WTC11 (cell line): ENCODE results near the gene ATP6V0D1. TPM values are rescaled to one million over a fixed set of nuclear protein-coding genes. Genes with fewer than 3 reads are reported as not detected.

Experiments used
- ATAC-seq: fragments of 200-7000 bp; cut with Tn5 transposase; 2 replicates; pipeline ENCODE4 v1.10.0; 2021; ENCODE audit warnings: mild to moderate bottlenecking, moderate library complexity
- CTCF ChIA-PET: fragments of 300-600 bp; sonication (Branson Sonifier 250); formaldehyde crosslinking; loops from one replicate; lab custom pipeline; 2021; ENCODE audit warnings: antibody characterized with exemption; lab: Charles Lee
- POLR2A ChIA-PET: fragments of 350-600 bp; sonication (Branson Sonifier 250); formaldehyde crosslinking; loops from one replicate; lab custom pipeline; 2021; ENCODE audit warnings: antibody characterized with exemption; lab: Charles Lee
- DNase-seq: peaks from one replicate; pipeline ENCODE4 v3.0.0; 2021; ENCODE audit warnings: low spot score
- H3K27ac Mint-ChIP-seq: 2 replicates; pipeline ENCODE4 v1.8.0; 2021; ENCODE audit warnings: mixed read lengths
- H3K27me3 Mint-ChIP-seq: 2 replicates; pipeline ENCODE4 v1.8.0; 2021; ENCODE audit warnings: low read depth, mild to moderate bottlenecking, moderate library complexity, mixed read lengths
- H3K36me3 Mint-ChIP-seq: 2 replicates; pipeline ENCODE4 v1.8.0; 2021; ENCODE audit warnings: mixed read lengths
- H3K4me1 Mint-ChIP-seq: 2 replicates; pipeline ENCODE4 v1.8.0; 2022; ENCODE audit warnings: mixed read lengths
- H3K4me3 Mint-ChIP-seq: 2 replicates; pipeline ENCODE4 v1.8.0; 2021; ENCODE audit warnings: mild to moderate bottlenecking, moderate library complexity, mixed read lengths
- H3K9me3 Mint-ChIP-seq: 2 replicates; pipeline ENCODE4 v1.8.0; 2021; ENCODE audit warnings: mixed read lengths
- ATF1 ChIP-seq: sonication (generic); formaldehyde crosslinking; IDR thresholded peaks from 2 replicates; pipeline ENCODE4 v1.8.1; 2023; ENCODE audit warnings: mild to moderate bottlenecking, moderate library complexity, missing genetic modification reagents
- FOXK1 ChIP-seq: sonication (generic); formaldehyde crosslinking; IDR thresholded peaks from 2 replicates; pipeline ENCODE4 v1.8.0; 2022; ENCODE audit warnings: mild to moderate bottlenecking, moderate library complexity, missing genetic modification reagents
- MXD4 ChIP-seq: fragments of 250-450 bp; sonication (Bioruptor Pico); IDR thresholded peaks from 2 replicates; pipeline ENCODE4 v1.8.0; 2021; ENCODE audit warnings: mild to moderate bottlenecking, moderate library complexity, borderline replicate concordance
- ZNF138 ChIP-seq: sonication (generic); formaldehyde crosslinking; conservative IDR thresholded peaks from 2 replicates; pipeline ENCODE4 v1.8.1; 2022; ENCODE audit warnings: mild to moderate bottlenecking, moderate library complexity, missing genetic modification reagents
- ZNF263 ChIP-seq: sonication (generic); formaldehyde crosslinking; IDR thresholded peaks from 2 replicates; pipeline ENCODE4 v1.8.1; 2022; ENCODE audit warnings: low read depth, mild to moderate bottlenecking, moderate library complexity, missing genetic modification reagents
- total RNA-seq: library from RNA; stranded (reverse); gene quantifications from 3 replicates; pipeline ENCODE4 v1.2.3, GENCODE V29; 2021
- TF ChIP-seq, protein P1 (sequence below): fragments of 250-450 bp; sonication (Bioruptor Pico); IDR thresholded peaks from 2 replicates; pipeline ENCODE4 v1.8.0; 2021; ENCODE audit warnings: mild to moderate bottlenecking
- TF ChIP-seq, protein P2 (sequence below): sonication (generic); formaldehyde crosslinking; IDR thresholded peaks from 2 replicates; pipeline ENCODE4 v1.8.1; 2023; ENCODE audit warnings: mild to moderate bottlenecking, missing genetic modification reagents, borderline replicate concordance
- TF ChIP-seq, protein P3 (sequence below): sonication (generic); formaldehyde crosslinking; IDR thresholded peaks from 2 replicates; pipeline ENCODE4 v1.8.0; 2023; ENCODE audit warnings: missing genetic modification reagents, mild to moderate bottlenecking, borderline replicate concordance
- TF ChIP-seq, protein P4 (sequence below): sonication (generic); formaldehyde crosslinking; IDR thresholded peaks from 2 replicates; pipeline ENCODE4 v1.8.0; 2022; ENCODE audit warnings: missing genetic modification reagents
- TF ChIP-seq, protein P5 (sequence below): sonication (generic); formaldehyde crosslinking; IDR thresholded peaks from 2 replicates; pipeline ENCODE4 v1.8.1; 2022; ENCODE audit warnings: missing genetic modification reagents, borderline replicate concordance
- TF ChIP-seq, protein P6 (sequence below): sonication (generic); formaldehyde crosslinking; IDR thresholded peaks from 2 replicates; pipeline ENCODE4 v1.8.1; 2023; ENCODE audit warnings: mild to moderate bottlenecking, missing genetic modification reagents

Gene ATP6V0D1
- total RNA-seq, 1 experiment from 2014 or later, result 44.1 TPM

DNA sequence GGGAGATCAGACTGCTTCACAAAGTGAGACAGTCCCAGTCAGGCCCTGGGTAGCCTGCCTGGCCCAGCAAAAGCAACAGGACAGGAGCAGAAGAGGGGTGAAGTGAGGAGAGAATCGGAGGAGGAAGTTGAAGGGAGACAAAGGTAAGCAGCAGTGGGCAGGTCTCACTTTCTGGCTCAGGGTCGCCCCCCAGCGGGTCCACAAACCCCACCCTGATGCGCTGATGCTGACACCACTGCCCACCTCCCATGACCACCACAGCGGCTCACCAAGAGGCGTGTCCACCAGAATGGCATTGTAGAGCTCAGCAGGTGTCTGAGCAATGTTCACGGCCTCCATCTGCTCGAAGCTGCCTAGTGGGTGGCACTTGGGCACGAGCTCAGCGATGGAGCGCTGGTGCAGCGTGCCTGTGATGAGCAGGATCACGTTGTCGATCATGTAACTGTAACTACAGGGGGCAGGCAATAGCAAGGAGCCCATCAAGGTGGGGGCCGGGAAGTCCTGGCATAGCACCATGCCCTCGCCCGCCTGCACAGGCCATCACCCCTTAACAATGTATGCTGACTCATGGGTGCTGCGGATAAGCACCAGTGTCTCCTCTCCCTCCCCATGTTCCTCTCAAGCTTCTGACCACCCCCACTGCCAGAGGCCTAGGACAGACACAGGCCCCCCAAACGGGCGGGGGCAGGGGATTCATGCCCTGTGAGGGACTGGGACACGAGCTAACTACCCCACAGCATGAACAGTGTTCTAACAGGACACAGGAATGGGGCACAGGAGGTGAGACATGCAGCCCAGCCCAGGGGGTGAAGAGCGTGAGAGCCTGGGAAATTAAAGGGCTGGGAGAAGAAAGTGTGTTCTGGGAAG lies 36.5 kb downstream of the ATP6V0D1 start:
- DNase-seq, result peak; percentile 53
- TF ChIP-seq, protein P1, sequence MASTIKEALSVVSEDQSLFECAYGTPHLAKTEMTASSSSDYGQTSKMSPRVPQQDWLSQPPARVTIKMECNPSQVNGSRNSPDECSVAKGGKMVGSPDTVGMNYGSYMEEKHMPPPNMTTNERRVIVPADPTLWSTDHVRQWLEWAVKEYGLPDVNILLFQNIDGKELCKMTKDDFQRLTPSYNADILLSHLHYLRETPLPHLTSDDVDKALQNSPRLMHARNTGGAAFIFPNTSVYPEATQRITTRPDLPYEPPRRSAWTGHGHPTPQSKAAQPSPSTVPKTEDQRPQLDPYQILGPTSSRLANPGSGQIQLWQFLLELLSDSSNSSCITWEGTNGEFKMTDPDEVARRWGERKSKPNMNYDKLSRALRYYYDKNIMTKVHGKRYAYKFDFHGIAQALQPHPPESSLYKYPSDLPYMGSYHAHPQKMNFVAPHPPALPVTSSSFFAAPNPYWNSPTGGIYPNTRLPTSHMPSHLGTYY (CRISPR knock-in tag), result no peak
- TF ChIP-seq, protein P2, sequence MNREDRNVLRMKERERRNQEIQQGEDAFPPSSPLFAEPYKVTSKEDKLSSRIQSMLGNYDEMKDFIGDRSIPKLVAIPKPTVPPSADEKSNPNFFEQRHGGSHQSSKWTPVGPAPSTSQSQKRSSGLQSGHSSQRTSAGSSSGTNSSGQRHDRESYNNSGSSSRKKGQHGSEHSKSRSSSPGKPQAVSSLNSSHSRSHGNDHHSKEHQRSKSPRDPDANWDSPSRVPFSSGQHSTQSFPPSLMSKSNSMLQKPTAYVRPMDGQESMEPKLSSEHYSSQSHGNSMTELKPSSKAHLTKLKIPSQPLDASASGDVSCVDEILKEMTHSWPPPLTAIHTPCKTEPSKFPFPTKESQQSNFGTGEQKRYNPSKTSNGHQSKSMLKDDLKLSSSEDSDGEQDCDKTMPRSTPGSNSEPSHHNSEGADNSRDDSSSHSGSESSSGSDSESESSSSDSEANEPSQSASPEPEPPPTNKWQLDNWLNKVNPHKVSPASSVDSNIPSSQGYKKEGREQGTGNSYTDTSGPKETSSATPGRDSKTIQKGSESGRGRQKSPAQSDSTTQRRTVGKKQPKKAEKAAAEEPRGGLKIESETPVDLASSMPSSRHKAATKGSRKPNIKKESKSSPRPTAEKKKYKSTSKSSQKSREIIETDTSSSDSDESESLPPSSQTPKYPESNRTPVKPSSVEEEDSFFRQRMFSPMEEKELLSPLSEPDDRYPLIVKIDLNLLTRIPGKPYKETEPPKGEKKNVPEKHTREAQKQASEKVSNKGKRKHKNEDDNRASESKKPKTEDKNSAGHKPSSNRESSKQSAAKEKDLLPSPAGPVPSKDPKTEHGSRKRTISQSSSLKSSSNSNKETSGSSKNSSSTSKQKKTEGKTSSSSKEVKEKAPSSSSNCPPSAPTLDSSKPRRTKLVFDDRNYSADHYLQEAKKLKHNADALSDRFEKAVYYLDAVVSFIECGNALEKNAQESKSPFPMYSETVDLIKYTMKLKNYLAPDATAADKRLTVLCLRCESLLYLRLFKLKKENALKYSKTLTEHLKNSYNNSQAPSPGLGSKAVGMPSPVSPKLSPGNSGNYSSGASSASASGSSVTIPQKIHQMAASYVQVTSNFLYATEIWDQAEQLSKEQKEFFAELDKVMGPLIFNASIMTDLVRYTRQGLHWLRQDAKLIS (CRISPR knock-in tag), result 0 out of 2 replicates have a peak, but pooled peaks have one; percentile 48
- 0 out of 2 replicates have a peak, but pooled peaks have one; percentile 16 for TF ChIP-seq FOXK1 (CRISPR knock-in tag)
- TF ChIP-seq, protein P3, sequence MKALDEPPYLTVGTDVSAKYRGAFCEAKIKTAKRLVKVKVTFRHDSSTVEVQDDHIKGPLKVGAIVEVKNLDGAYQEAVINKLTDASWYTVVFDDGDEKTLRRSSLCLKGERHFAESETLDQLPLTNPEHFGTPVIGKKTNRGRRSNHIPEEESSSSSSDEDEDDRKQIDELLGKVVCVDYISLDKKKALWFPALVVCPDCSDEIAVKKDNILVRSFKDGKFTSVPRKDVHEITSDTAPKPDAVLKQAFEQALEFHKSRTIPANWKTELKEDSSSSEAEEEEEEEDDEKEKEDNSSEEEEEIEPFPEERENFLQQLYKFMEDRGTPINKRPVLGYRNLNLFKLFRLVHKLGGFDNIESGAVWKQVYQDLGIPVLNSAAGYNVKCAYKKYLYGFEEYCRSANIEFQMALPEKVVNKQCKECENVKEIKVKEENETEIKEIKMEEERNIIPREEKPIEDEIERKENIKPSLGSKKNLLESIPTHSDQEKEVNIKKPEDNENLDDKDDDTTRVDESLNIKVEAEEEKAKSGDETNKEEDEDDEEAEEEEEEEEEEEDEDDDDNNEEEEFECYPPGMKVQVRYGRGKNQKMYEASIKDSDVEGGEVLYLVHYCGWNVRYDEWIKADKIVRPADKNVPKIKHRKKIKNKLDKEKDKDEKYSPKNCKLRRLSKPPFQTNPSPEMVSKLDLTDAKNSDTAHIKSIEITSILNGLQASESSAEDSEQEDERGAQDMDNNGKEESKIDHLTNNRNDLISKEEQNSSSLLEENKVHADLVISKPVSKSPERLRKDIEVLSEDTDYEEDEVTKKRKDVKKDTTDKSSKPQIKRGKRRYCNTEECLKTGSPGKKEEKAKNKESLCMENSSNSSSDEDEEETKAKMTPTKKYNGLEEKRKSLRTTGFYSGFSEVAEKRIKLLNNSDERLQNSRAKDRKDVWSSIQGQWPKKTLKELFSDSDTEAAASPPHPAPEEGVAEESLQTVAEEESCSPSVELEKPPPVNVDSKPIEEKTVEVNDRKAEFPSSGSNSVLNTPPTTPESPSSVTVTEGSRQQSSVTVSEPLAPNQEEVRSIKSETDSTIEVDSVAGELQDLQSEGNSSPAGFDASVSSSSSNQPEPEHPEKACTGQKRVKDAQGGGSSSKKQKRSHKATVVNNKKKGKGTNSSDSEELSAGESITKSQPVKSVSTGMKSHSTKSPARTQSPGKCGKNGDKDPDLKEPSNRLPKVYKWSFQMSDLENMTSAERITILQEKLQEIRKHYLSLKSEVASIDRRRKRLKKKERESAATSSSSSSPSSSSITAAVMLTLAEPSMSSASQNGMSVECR (CRISPR knock-in tag), result no peak
- TF ChIP-seq, protein P4, sequence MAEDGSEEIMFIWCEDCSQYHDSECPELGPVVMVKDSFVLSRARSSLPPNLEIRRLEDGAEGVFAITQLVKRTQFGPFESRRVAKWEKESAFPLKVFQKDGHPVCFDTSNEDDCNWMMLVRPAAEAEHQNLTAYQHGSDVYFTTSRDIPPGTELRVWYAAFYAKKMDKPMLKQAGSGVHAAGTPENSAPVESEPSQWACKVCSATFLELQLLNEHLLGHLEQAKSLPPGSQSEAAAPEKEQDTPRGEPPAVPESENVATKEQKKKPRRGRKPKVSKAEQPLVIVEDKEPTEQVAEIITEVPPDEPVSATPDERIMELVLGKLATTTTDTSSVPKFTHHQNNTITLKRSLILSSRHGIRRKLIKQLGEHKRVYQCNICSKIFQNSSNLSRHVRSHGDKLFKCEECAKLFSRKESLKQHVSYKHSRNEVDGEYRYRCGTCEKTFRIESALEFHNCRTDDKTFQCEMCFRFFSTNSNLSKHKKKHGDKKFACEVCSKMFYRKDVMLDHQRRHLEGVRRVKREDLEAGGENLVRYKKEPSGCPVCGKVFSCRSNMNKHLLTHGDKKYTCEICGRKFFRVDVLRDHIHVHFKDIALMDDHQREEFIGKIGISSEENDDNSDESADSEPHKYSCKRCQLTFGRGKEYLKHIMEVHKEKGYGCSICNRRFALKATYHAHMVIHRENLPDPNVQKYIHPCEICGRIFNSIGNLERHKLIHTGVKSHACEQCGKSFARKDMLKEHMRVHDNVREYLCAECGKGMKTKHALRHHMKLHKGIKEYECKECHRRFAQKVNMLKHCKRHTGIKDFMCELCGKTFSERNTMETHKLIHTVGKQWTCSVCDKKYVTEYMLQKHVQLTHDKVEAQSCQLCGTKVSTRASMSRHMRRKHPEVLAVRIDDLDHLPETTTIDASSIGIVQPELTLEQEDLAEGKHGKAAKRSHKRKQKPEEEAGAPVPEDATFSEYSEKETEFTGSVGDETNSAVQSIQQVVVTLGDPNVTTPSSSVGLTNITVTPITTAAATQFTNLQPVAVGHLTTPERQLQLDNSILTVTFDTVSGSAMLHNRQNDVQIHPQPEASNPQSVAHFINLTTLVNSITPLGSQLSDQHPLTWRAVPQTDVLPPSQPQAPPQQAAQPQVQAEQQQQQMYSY (CRISPR knock-in tag), result no peak
- POLR2A ChIA-PET, result interaction anchor here (0.6 to 1.1 kb wide), 2 partner anchors 14 to 154 kb away, joined by 5 to 6 read pairs; partner anchors contain the start of gene HSD11B2

DNA sequence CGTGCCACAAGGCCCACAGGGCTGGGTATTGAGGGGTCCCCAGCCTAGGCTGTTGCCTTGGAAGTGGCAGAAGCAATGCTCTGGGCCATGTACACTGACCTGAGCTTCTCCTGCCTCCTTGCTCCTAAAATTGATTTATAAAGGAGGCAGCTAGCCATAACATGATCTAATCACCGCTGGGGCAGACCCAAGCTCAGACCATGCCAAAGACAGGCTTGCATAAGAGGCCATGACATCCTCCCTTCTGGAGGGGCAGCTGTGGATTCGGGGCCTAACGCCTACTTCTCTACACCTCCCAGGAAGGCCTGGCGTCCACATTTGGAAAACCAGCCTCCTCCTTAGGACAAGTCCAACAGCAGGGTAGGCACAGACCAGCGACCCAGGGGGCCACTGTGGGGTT lies 37.7 kb downstream of the ATP6V0D1 start:
- ATAC-seq (no peak), DNase-seq (no peak)
- Mint-ChIP-seq H3K9me3 (no peaks in the 10 kb centered on the region), H3K36me3 (peaks cover 6% of the 10 kb centered on the region; the same call in 1 of the 2 replicates), H3K4me3 (no peak overlapping the region), H3K4me1 (peaks cover 6% of the 10 kb centered on the region), H3K27ac (no peak overlapping the region), H3K27me3 (no peaks in the 10 kb centered on the region)
- CTCF ChIA-PET, result interaction anchor here (0.8 to 12.8 kb wide), 11 partner anchors 10 to 183 kb away, joined by 3 to 234 read pairs (median 12); partner anchors contain the start of genes HSD11B2, KCTD19, LRRC36 and PLEKHG4
- POLR2A ChIA-PET, result interaction anchor here (1.1 kb wide), 1 partner anchor 12 kb away, joined by 5 read pairs; the partner anchor contains the start of gene HSD11B2
- no peak for TF ChIP-seq FOXK1 (CRISPR knock-in tag)
- TF ChIP-seq ATF1 (CRISPR knock-in tag), result no peak
- TF ChIP-seq, protein P5, sequence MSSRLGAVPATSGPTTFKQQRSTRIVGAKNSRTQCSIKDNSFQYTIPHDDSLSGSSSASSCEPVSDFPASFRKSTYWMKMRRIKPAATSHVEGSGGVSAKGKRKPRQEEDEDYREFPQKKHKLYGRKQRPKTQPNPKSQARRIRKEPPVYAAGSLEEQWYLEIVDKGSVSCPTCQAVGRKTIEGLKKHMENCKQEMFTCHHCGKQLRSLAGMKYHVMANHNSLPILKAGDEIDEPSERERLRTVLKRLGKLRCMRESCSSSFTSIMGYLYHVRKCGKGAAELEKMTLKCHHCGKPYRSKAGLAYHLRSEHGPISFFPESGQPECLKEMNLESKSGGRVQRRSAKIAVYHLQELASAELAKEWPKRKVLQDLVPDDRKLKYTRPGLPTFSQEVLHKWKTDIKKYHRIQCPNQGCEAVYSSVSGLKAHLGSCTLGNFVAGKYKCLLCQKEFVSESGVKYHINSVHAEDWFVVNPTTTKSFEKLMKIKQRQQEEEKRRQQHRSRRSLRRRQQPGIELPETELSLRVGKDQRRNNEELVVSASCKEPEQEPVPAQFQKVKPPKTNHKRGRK, result no peak
- no peak for TF ChIP-seq ZNF263 (CRISPR knock-in tag)
- TF ChIP-seq MXD4 (CRISPR knock-in tag), result no peak
- TF ChIP-seq, protein P6, sequence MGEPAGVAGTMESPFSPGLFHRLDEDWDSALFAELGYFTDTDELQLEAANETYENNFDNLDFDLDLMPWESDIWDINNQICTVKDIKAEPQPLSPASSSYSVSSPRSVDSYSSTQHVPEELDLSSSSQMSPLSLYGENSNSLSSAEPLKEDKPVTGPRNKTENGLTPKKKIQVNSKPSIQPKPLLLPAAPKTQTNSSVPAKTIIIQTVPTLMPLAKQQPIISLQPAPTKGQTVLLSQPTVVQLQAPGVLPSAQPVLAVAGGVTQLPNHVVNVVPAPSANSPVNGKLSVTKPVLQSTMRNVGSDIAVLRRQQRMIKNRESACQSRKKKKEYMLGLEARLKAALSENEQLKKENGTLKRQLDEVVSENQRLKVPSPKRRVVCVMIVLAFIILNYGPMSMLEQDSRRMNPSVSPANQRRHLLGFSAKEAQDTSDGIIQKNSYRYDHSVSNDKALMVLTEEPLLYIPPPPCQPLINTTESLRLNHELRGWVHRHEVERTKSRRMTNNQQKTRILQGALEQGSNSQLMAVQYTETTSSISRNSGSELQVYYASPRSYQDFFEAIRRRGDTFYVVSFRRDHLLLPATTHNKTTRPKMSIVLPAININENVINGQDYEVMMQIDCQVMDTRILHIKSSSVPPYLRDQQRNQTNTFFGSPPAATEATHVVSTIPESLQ (CRISPR knock-in tag), result no peak
- no peak for TF ChIP-seq ZNF138 (CRISPR knock-in tag)

More for the DNA sequence above, 36.5 kb downstream of the ATP6V0D1 start:
- Mint-ChIP-seq H3K9me3 (no peaks in the 10 kb centered on the region), H3K27me3 (no peaks in the 10 kb centered on the region), H3K4me3 (no peak overlapping the region), H3K27ac (peak overlapping the region; percentile 83), H3K4me1 (peaks cover 6% of the 10 kb centered on the region), H3K36me3 (0 out of 2 replicates have a peak, but pooled peaks cover 3% of the 10 kb centered on the region)
- CTCF ChIA-PET, result interaction anchor here (0.9 to 12.8 kb wide), 18 partner anchors 9 to 372 kb away, joined by 3 to 234 read pairs (median 6); partner anchors contain the start of genes ATP6V0D1, FHOD1, HSD11B2 and KCTD19
- ATAC-seq, result peak; percentile 65
